ENCODE measurements around the gene CASQ1.

Gene CASQ1

GRCh38 chr1:160189649-160190625, at the start of gene CASQ1:
TSS of gene CASQ1 (plus strand) at chr1:160190575. CDS start at chr1:160190752, 177 bp downstream.
- DNase-seq: no peak

GRCh38 chr1:160143695-160144094, 46.7 kb upstream of the CASQ1 start:
- DNase-seq: no peak

GRCh38 chr1:160144921-160145320, 45.5 kb upstream of the CASQ1 start:
- DNase-seq: no peak

- DNase-seq: no peak
Measured at GRCh38 chr1:160146107-160146506, 44.3 kb upstream of the CASQ1 start.

GRCh38 chr1:160148121-160148520, 42.3 kb upstream of the CASQ1 start:
- DNase-seq: no peak

- DNase-seq: no peak
Measured at GRCh38 chr1:160149233-160149632, 41.1 kb upstream of the CASQ1 start.

GRCh38 chr1:160149716-160150115, 40.7 kb upstream of the CASQ1 start:
- DNase-seq: no peak

- no peak for DNase-seq
Measured at GRCh38 chr1:160151303-160151702, 39.1 kb upstream of the CASQ1 start, which contains the start of gene ATP1A4. TSS of gene ATP1A4 (plus strand) at chr1:160151603. CDS start at chr1:160152041, 438 bp downstream.

GRCh38 chr1:160154790-160155189, 35.6 kb upstream of the CASQ1 start:
- DNase-seq: no peak

- no peak for DNase-seq
Measured at GRCh38 chr1:160156361-160156760, 34.0 kb upstream of the CASQ1 start.

- DNase-seq: no peak
Measured at GRCh38 chr1:160157174-160157573, 33.2 kb upstream of the CASQ1 start.

- DNase-seq: no peak
Measured at GRCh38 chr1:160158031-160158430, 32.3 kb upstream of the CASQ1 start.

- DNase-seq: no peak
Measured at GRCh38 chr1:160158534-160158933, 31.8 kb upstream of the CASQ1 start.

- DNase-seq: no peak
Measured at GRCh38 chr1:160159846-160160245, 30.5 kb upstream of the CASQ1 start.

- DNase-seq: no peak
Measured at GRCh38 chr1:160161965-160162705, 28.2 kb upstream of the CASQ1 start.

GRCh38 chr1:160162931-160163330, 27.4 kb upstream of the CASQ1 start:
- no peak for DNase-seq

- no peak for DNase-seq
Measured at GRCh38 chr1:160163615-160164014, 26.8 kb upstream of the CASQ1 start.

- no peak for DNase-seq
Measured at GRCh38 chr1:160164121-160164520, 26.3 kb upstream of the CASQ1 start.

- DNase-seq: no peak
Measured at GRCh38 chr1:160166166-160166868, 24.1 kb upstream of the CASQ1 start.

- no peak for DNase-seq
Measured at GRCh38 chr1:160167056-160167455, 23.3 kb upstream of the CASQ1 start.

- DNase-seq: no peak
Measured at GRCh38 chr1:160167580-160167979, 22.8 kb upstream of the CASQ1 start.

- no peak for DNase-seq
Measured at GRCh38 chr1:160168016-160168415, 22.4 kb upstream of the CASQ1 start.

All from activated CD4-positive, alpha-beta T cell treated with anti-CD3 and anti-CD28 coated beads for 4 hours (primary cell).